ENCODE measurements around the gene SOD1.

DNA sequence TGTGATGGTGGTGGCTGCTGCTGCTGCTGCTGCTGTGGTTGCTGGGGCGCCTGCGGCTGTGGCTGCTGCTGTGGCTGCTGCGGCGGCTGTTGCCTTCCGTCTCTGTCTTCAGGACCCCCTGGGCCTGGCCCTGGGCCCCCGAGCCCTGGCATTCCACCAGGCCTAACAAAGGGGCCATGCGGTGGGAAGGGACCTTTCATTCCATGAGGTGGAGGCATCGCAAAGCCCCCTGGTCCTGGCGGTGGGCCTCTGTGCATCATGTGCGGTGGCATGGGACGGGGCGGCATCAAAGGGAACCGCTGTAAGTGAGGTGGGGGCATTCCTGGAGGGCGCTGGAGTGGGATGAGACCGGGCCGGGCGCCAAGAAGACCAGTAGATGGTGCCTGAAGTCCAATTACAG, 12.4 kb downstream of the SOD1 start:
- TF ChIP-seq, protein P1, sequence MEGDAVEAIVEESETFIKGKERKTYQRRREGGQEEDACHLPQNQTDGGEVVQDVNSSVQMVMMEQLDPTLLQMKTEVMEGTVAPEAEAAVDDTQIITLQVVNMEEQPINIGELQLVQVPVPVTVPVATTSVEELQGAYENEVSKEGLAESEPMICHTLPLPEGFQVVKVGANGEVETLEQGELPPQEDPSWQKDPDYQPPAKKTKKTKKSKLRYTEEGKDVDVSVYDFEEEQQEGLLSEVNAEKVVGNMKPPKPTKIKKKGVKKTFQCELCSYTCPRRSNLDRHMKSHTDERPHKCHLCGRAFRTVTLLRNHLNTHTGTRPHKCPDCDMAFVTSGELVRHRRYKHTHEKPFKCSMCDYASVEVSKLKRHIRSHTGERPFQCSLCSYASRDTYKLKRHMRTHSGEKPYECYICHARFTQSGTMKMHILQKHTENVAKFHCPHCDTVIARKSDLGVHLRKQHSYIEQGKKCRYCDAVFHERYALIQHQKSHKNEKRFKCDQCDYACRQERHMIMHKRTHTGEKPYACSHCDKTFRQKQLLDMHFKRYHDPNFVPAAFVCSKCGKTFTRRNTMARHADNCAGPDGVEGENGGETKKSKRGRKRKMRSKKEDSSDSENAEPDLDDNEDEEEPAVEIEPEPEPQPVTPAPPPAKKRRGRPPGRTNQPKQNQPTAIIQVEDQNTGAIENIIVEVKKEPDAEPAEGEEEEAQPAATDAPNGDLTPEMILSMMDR (IDR thresholded peaks at IDR 0.05), result no peak
- TF ChIP-seq POLR2AphosphoS5 (IDR thresholded peaks at IDR 0.05) (no peak), EP300 (IDR thresholded peaks at IDR 0.05) (no peak), POLR2A (IDR thresholded peaks at IDR 0.05) (no peak)
